Measurements from ENCODE around the gene MTUS2. TPM values are rescaled to one million over a fixed set of nuclear protein-coding genes. Genes with fewer than 3 reads are reported as not detected.

MTUS2 gene
- total and polyA plus RNA-seq, 5 donors from 2014 or later, result 0.02 to 0.03 (median 0.03) TPM; not detected in 2

DNA sequence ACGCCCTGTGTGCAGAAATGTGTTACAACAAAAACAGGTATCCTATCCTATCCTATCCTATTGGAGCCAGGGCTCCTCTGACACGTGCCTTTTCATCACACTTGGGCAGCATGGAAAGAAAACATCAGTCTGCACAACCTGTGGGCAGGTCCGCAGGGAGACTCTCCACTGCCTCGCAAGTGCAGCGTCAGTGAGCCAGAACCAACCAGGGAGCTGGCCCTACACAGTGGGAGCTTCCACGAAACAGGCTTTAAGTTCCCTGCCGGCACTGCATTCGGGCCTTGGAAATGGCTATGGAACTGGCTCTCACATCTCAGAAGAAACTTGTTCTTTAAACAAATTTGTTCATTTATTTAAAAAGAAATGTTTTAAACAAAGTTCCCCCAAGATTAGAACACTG is 725.8 kb downstream of the MTUS2 start:
- Mint-ChIP-seq H3K27ac (peak overlapping the region in 1 of 3 donors; percentile 69), H3K4me1 (peaks cover 2 to 53% (median 18%) of the 10 kb centered on the region in 4 donors), H3K4me3 (no peak overlapping the region), H3K27me3 (no peaks in the 10 kb centered on the region), H3K9me3 (no peaks in the 10 kb centered on the region), H3K36me3 (peaks cover 40% of the 10 kb centered on the region)
- no peak overlapping the region for H3K27ac ChIP-seq (ENCODE audit: insufficient read depth, low read length, poor library complexity, severe bottlenecking)
- H3K4me1 ChIP-seq (ENCODE audit: control insufficient read depth, insufficient read depth, low read length, poor library complexity, severe bottlenecking), result no peaks in the 10 kb centered on the region
- no peaks in the 10 kb centered on the region for H3K27me3 ChIP-seq (ENCODE audit: control insufficient read depth, insufficient read depth, low read length)
- ATAC-seq (ENCODE audit: low read depth in 2 of 2) (no peak), DNase-seq (no peak)
- no peak overlapping the region for H3K4me3 ChIP-seq (ENCODE audit: low read depth, low read length)
- H3K9me3 ChIP-seq (ENCODE audit: control insufficient read depth in 2 of 2, low read length in 2 of 2), result no peaks in the 10 kb centered on the region
- peaks cover 20% of the 10 kb centered on the region for H3K36me3 ChIP-seq (ENCODE audit: control insufficient read depth, insufficient read depth, low read length)

DNA sequence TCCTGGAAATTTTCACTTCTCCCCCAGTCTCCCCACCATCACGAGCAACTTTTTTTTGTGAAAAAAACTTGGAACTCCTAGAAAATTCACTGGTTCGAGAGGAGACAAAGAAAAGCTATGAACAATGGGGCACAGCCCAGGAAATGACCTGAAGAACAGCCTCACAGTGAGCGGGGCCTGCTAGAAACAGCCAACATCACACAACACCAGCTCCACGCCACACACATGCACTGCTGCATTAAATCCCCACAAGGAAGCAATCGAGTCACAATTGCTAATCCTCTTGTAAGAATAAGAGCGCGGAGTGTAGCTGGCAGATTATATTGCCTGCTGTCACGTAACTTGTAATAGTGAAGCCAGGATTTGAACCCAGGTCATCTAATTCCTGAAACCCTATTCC is 726.5 kb downstream of the MTUS2 start:
- Histone ChIP-seq H3K9me3 (ENCODE audit: control insufficient read depth in 2 of 2, low read length in 2 of 2) (no peaks in the 10 kb centered on the region), H3K36me3 (ENCODE audit: control insufficient read depth, insufficient read depth, low read length) (peaks cover 27% of the 10 kb centered on the region), H3K27me3 (ENCODE audit: control insufficient read depth, insufficient read depth, low read length) (no peaks in the 10 kb centered on the region), H3K4me1 (ENCODE audit: control insufficient read depth, insufficient read depth, low read length, poor library complexity, severe bottlenecking) (no peaks in the 10 kb centered on the region), H3K4me3 (ENCODE audit: low read depth, low read length) (no peak overlapping the region), H3K27ac (ENCODE audit: insufficient read depth, low read length, poor library complexity, severe bottlenecking) (no peak overlapping the region)
- Mint-ChIP-seq H3K36me3 (peaks cover 41% of the 10 kb centered on the region), H3K4me1 (peaks cover 4 to 47% (median 15%) of the 10 kb centered on the region in 4 donors), H3K27ac (peak overlapping the region in 2 of 3 donors; percentile 62 to 69), H3K9me3 (no peaks in the 10 kb centered on the region), H3K27me3 (no peaks in the 10 kb centered on the region), H3K4me3 (no peak overlapping the region)
- DNase-seq (no peak), ATAC-seq (ENCODE audit: low read depth in 2 of 2) (no peak)

DNA sequence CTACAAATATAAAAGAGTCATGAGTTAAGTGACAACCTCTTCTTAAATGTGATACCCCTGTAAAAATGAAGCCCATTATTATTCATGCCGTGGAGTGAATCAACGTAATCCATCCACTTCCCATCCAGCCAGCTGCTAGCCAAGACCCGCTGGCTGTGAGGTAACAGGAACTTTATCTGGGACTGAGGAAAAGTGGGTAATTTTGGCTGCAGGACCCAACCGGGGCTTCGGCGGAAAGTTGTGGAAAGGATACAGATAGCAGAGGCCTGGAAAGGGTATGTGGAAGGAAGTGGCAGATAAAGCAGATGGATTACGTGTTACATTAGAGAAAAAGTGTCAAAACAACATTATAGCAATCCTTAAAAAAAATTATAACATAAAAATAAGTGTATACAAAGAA is 727.0 kb downstream of the MTUS2 start:
- ATAC-seq (ENCODE audit: low read depth in 2 of 2) (no peak), DNase-seq (no peak)
- H3K9me3 ChIP-seq (ENCODE audit: control insufficient read depth in 2 of 2, low read length in 2 of 2), result no peaks in the 10 kb centered on the region
- H3K4me3 ChIP-seq (ENCODE audit: low read depth, low read length), result no peak overlapping the region
- H3K27me3 Mint-ChIP-seq, result no peaks in the 10 kb centered on the region
- no peaks in the 10 kb centered on the region for H3K27me3 ChIP-seq (ENCODE audit: control insufficient read depth, insufficient read depth, low read length)
- peaks cover 4 to 46% (median 17%) of the 10 kb centered on the region in 4 donors for H3K4me1 Mint-ChIP-seq
- H3K4me1 ChIP-seq (ENCODE audit: control insufficient read depth, insufficient read depth, low read length, poor library complexity, severe bottlenecking), result no peaks in the 10 kb centered on the region
- H3K4me3 Mint-ChIP-seq, result no peak overlapping the region
- H3K27ac Mint-ChIP-seq, result peak overlapping the region; percentile 62 to 91 (median 69)
- H3K9me3 Mint-ChIP-seq, result no peaks in the 10 kb centered on the region
- H3K36me3 ChIP-seq (ENCODE audit: control insufficient read depth, insufficient read depth, low read length), result peaks cover 31% of the 10 kb centered on the region
- peaks cover 46% of the 10 kb centered on the region for H3K36me3 Mint-ChIP-seq
- H3K27ac ChIP-seq (ENCODE audit: insufficient read depth, low read length, poor library complexity, severe bottlenecking), result no peak overlapping the region

DNA sequence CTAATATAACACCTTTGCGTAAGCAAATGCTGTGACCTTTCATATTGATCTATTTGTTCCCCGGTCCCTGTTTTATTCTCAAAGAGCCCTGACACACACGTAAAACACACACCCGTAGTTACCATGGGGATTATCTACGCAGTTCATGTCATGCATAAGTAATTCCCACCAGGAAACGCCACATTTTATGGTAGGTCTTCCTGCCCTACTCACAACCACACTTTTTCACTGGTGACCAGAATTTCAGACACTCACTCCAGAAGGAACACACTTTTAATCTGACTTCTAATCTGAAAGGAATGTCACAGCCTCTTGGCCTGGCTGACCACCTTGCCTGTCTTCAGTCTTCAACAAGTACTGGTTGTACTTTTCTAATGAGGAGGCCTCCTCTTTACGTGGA is 728.6 kb downstream of the MTUS2 start:
- H3K4me1 Mint-ChIP-seq, result peaks cover 4 to 36% (median 18%) of the 10 kb centered on the region in 4 donors
- H3K27me3 Mint-ChIP-seq, result no peaks in the 10 kb centered on the region
- DNase-seq (no peak), ATAC-seq (ENCODE audit: low read depth in 2 of 2) (no peak)
- peak overlapping the region in 2 of 3 donors; percentile 56 to 82 for H3K27ac Mint-ChIP-seq
- peaks cover 61% of the 10 kb centered on the region for H3K36me3 Mint-ChIP-seq
- no peaks in the 10 kb centered on the region for H3K9me3 ChIP-seq (ENCODE audit: control insufficient read depth in 2 of 2, low read length in 2 of 2)
- H3K4me3 ChIP-seq (ENCODE audit: low read depth, low read length), result no peak overlapping the region
- no peaks in the 10 kb centered on the region for H3K4me1 ChIP-seq (ENCODE audit: control insufficient read depth, insufficient read depth, low read length, poor library complexity, severe bottlenecking)
- H3K27ac ChIP-seq (ENCODE audit: insufficient read depth, low read length, poor library complexity, severe bottlenecking), result no peak overlapping the region
- no peaks in the 10 kb centered on the region for H3K27me3 ChIP-seq (ENCODE audit: control insufficient read depth, insufficient read depth, low read length)
- peaks cover 39% of the 10 kb centered on the region for H3K36me3 ChIP-seq (ENCODE audit: control insufficient read depth, insufficient read depth, low read length)
- H3K9me3 Mint-ChIP-seq, result no peaks in the 10 kb centered on the region
- no peak overlapping the region for H3K4me3 Mint-ChIP-seq

DNA sequence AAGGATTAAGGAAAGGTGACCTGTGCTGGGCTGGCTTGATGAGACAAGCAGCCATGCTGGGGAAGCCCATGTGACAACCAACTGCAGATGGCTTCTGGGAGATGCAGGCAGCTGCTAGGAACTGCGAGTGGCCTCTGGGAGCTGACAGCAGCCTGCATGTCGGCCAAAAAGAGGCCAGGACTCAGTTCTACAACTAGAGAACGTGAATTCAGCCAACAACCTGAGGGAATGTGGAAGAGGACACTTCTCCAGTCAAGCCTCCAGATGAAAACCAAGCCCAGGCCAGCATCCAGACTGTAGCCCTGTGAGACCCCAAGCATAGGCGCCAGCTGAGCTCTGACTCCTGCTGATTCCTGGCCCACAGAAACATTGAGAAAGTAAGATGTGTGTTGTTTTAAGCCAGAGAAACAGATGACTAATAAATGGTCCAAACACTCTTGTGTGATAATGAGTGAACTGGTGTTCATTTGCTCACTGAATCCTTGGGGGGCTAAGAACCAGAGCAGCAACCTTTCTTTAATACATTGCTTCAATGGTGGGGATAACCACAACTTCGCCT is 730.4 kb downstream of the MTUS2 start:
- no peaks in the 10 kb centered on the region for H3K27me3 Mint-ChIP-seq
- H3K27ac Mint-ChIP-seq, result peak overlapping the region in 2 of 3 donors; percentile 15 to 24
- Histone ChIP-seq H3K36me3 (ENCODE audit: control insufficient read depth, insufficient read depth, low read length) (peaks cover 39% of the 10 kb centered on the region), H3K4me1 (ENCODE audit: control insufficient read depth, insufficient read depth, low read length, poor library complexity, severe bottlenecking) (no peaks in the 10 kb centered on the region), H3K27me3 (ENCODE audit: control insufficient read depth, insufficient read depth, low read length) (no peaks in the 10 kb centered on the region), H3K27ac (ENCODE audit: insufficient read depth, low read length, poor library complexity, severe bottlenecking) (no peak overlapping the region), H3K4me3 (ENCODE audit: low read depth, low read length) (no peak overlapping the region), H3K9me3 (ENCODE audit: control insufficient read depth in 2 of 2, low read length in 2 of 2) (no peaks in the 10 kb centered on the region)
- peaks cover 9 to 28% (median 16%) of the 10 kb centered on the region in 4 donors for H3K4me1 Mint-ChIP-seq
- no peaks in the 10 kb centered on the region for H3K9me3 Mint-ChIP-seq
- ATAC-seq (ENCODE audit: low read depth in 2 of 2) (no peak), DNase-seq (no peak)
- peaks cover 64% of the 10 kb centered on the region for H3K36me3 Mint-ChIP-seq
- H3K4me3 Mint-ChIP-seq, result no peak overlapping the region

DNA sequence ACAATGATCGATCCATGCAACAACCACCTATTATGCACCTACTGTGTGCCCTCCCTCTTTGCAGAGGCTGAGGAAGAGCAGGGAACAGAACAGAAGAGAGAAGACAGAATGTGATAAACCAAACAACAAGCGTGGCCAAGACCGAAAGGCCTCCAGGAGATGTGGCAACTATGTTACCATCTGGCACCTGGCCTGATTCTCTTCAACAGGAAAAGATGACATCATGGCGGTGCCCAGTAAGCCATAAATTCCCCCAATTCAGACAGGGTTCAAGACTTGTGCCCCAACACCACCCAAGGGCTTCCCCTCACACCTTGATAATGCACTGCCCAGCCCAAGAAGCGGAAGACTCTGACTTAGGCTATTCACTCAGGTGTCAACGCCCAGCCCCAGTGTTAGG is 731.1 kb downstream of the MTUS2 start:
- Histone ChIP-seq H3K27ac (ENCODE audit: insufficient read depth, low read length, poor library complexity, severe bottlenecking) (no peak overlapping the region), H3K4me1 (ENCODE audit: control insufficient read depth, insufficient read depth, low read length, poor library complexity, severe bottlenecking) (no peaks in the 10 kb centered on the region), H3K27me3 (ENCODE audit: control insufficient read depth, insufficient read depth, low read length) (no peaks in the 10 kb centered on the region), H3K4me3 (ENCODE audit: low read depth, low read length) (no peak overlapping the region), H3K9me3 (ENCODE audit: control insufficient read depth in 2 of 2, low read length in 2 of 2) (no peaks in the 10 kb centered on the region), H3K36me3 (ENCODE audit: control insufficient read depth, insufficient read depth, low read length) (peaks cover 39% of the 10 kb centered on the region)
- Mint-ChIP-seq H3K27ac (peak overlapping the region in 1 of 3 donors; percentile 24), H3K27me3 (no peaks in the 10 kb centered on the region), H3K36me3 (peaks cover 64% of the 10 kb centered on the region), H3K4me3 (no peak overlapping the region), H3K9me3 (no peaks in the 10 kb centered on the region), H3K4me1 (peaks cover 9 to 25% (median 17%) of the 10 kb centered on the region in 4 donors)
- no peak for DNase-seq
- ATAC-seq (ENCODE audit: low read depth in 2 of 2), result no peak

Other genes starting within 250 kb of the MTUS2 start
- 27.3 TPM for gene POMP, start 161.2 kb upstream of the MTUS2 start, total RNA-seq
- 100 to 1,000 TPM; 101 to 138 (median 120) TPM for gene POMP, start 161.2 kb upstream of the MTUS2 start, polyA plus RNA-seq
- gene SLC46A3, start 101.4 kb upstream of the MTUS2 start, total RNA-seq, result 11.0 TPM
- 10 to 100 TPM; 27.9 to 35.5 (median 33.4) TPM for gene SLC46A3, start 101.4 kb upstream of the MTUS2 start, polyA plus RNA-seq